IMR-90 (cell line): ENCODE results near the gene CAPZA1. TPM values are rescaled to one million over a fixed set of nuclear protein-coding genes. Genes with fewer than 3 reads are reported as not detected.

ENCODE experiments used
- ATAC-seq: fragments of 200-7000 bp; cut with Tn5 transposase; 2 replicates; pipeline ENCODE4 v1.9.1; 2020; ENCODE audit warnings: low read depth, mild to moderate bottlenecking, moderate library complexity
- BruUV-seq: library from RNA; stranded (reverse); fragments of 400-500 nt; replicated peaks from 2 replicates; lab custom pipeline; 2021; lab: Mats Ljungman, UMichigan
- CTCF ChIA-PET: fragments of 300-600 bp; formaldehyde crosslinking; extraction: SDS; loops from one replicate; lab custom pipeline; 2021; ENCODE audit warnings: antibody characterized with exemption; lab: Yijun Ruan, JAX
- POLR2A ChIA-PET: fragments of 300-600 bp; sonication (Branson Sonifier 250); formaldehyde crosslinking; loops from one replicate; lab custom pipeline; 2022; ENCODE audit warnings: antibody characterized with exemption; ENCODE audit not compliant: unreplicated experiment; lab: Charles Lee
- DNase-seq: peaks from one replicate; pipeline ENCODE4 v3.0.0; 2013
- H2AFZ ChIP-seq: replicated peaks from 2 replicates; pipeline ENCODE3; 2013; ENCODE audit warnings: low read length, mild to moderate bottlenecking; ENCODE audit not compliant: poor library complexity
- H2AK5ac ChIP-seq: 2 replicates; pipeline ENCODE4 v1.6.1; 2013; ENCODE audit warnings: low read depth, low read length, inconsistent platforms
- H2AK9ac ChIP-seq: replicated peaks from 2 replicates; pipeline ENCODE3; 2013; ENCODE audit warnings: mild to moderate bottlenecking, low read depth, low read length, moderate library complexity; ENCODE audit not compliant: poor library complexity
- H2BK120ac ChIP-seq: 2 replicates; pipeline ENCODE4 v1.6.1; 2013; ENCODE audit warnings: low read depth, low read length, inconsistent platforms
- H2BK15ac ChIP-seq: 3 replicates; pipeline ENCODE4 v1.6.1; 2013; ENCODE audit warnings: low read depth, low read length, inconsistent platforms
- H2BK20ac ChIP-seq: 2 replicates; pipeline ENCODE4 v1.6.1; 2013; ENCODE audit warnings: low read depth, mild to moderate bottlenecking, inconsistent platforms, low read length, moderate library complexity
- H2BK5ac ChIP-seq: 2 replicates; pipeline ENCODE4 v1.6.1; 2013; ENCODE audit warnings: mild to moderate bottlenecking, low read depth, low read length, inconsistent platforms; ENCODE audit not compliant: poor library complexity, severe bottlenecking
- H3K14ac ChIP-seq: replicated peaks from 2 replicates; pipeline ENCODE4 v1.6.1; 2013; ENCODE audit warnings: low read depth, low read length, inconsistent platforms
- H3K18ac ChIP-seq: 2 replicates; pipeline ENCODE4 v1.6.1; 2013; ENCODE audit warnings: low read depth, low read length, control low read depth
- H3K23ac ChIP-seq: 2 replicates; pipeline ENCODE4 v1.6.1; 2013; ENCODE audit warnings: low read depth, low read length, inconsistent platforms
- H3K27ac ChIP-seq: 2 replicates; pipeline ENCODE4 v1.5.1; 2013; ENCODE audit warnings: mild to moderate bottlenecking, control low read depth, low read length; ENCODE audit not compliant: insufficient read depth
- H3K27me3 ChIP-seq: 2 replicates; pipeline ENCODE4 v1.6.1; 2013; ENCODE audit warnings: low read length; ENCODE audit not compliant: control insufficient read depth, insufficient read depth
- H3K36me3 ChIP-seq: 2 replicates; pipeline ENCODE4 v1.6.1; 2013; ENCODE audit warnings: low read length, mixed read lengths; ENCODE audit not compliant: control insufficient read depth, insufficient read depth
- H3K4ac ChIP-seq: 2 replicates; pipeline ENCODE4 v1.6.1; 2013; ENCODE audit warnings: low read depth, low read length, inconsistent platforms
- H3K4me1 ChIP-seq: 2 replicates; pipeline ENCODE4 v1.6.1; 2013; ENCODE audit warnings: low read length, mixed read lengths; ENCODE audit not compliant: control insufficient read depth, insufficient read depth
- H3K4me2 ChIP-seq: 2 replicates; pipeline ENCODE4 v1.6.1; 2013; ENCODE audit warnings: low read depth, mild to moderate bottlenecking, control low read depth, low read length, moderate library complexity
- H3K4me3 ChIP-seq: 2 replicates; pipeline ENCODE4 v1.5.1; 2013; ENCODE audit warnings: low read depth, mild to moderate bottlenecking, control low read depth, low read length, moderate library complexity; ENCODE audit not compliant: insufficient read depth
- H3K56ac ChIP-seq: 2 replicates; pipeline ENCODE4 v1.6.1; 2013; ENCODE audit warnings: low read length, inconsistent platforms; ENCODE audit not compliant: insufficient read depth; ENCODE audit errors: extremely low read depth
- H3K79me1 ChIP-seq, 2 experiments: 2 replicates each; pipeline ENCODE4 v1.6.1; 2013; ENCODE audit warnings: low read length in 2 of 2, inconsistent platforms in 1 of 2, low read depth in 1 of 2
- H3K9ac ChIP-seq: 2 replicates; pipeline ENCODE4 v1.6.1; 2013; ENCODE audit warnings: low read depth, low read length, control low read depth
- H3K9me1 ChIP-seq: 2 replicates; pipeline ENCODE4 v1.6.1; 2013; ENCODE audit warnings: low read length, inconsistent platforms; ENCODE audit not compliant: insufficient read depth
- H3K9me3 ChIP-seq: 2 replicates; pipeline ENCODE4 v1.6.1; 2013; ENCODE audit warnings: low read length; ENCODE audit not compliant: control insufficient read depth, insufficient read depth
- H4K20me1 ChIP-seq: 2 replicates; pipeline ENCODE4 v1.6.1; 2013; ENCODE audit warnings: low read length, inconsistent platforms; ENCODE audit not compliant: insufficient read depth
- H4K5ac ChIP-seq: 2 replicates; pipeline ENCODE4 v1.6.1; 2013; ENCODE audit warnings: mild to moderate bottlenecking, low read depth, low read length, control low read depth
- H4K8ac ChIP-seq, 2 experiments: 2 replicates each; pipeline ENCODE4 v1.6.1; 2013; ENCODE audit warnings: low read depth in 2 of 2, low read length in 2 of 2, control low read depth in 1 of 2, inconsistent platforms in 1 of 2
- H4K91ac ChIP-seq: 2 replicates; pipeline ENCODE4 v1.6.1; 2013; ENCODE audit warnings: low read depth, low read length, inconsistent platforms; ENCODE audit not compliant: insufficient read depth
- BHLHE40 ChIP-seq: fragments of 150-350 bp; IDR thresholded peaks from 2 replicates; pipeline ENCODE4 v1.6.1; 2016; ENCODE audit warnings: mild to moderate bottlenecking, low read depth, low read length
- CEBPB ChIP-seq: IDR thresholded peaks from 2 replicates; pipeline ENCODE4 v1.6.1; 2012; ENCODE audit warnings: low read depth, low read length, improper control_type of control experiment
- MAZ ChIP-seq: IDR thresholded peaks from 2 replicates; pipeline ENCODE4 v1.6.1; 2012; ENCODE audit warnings: low read depth, mild to moderate bottlenecking, low read length, improper control_type of control experiment, moderate library complexity, borderline replicate concordance
- POLR2A ChIP-seq: IDR thresholded peaks from 2 replicates; pipeline ENCODE4 v1.6.1; 2012; ENCODE audit warnings: mild to moderate bottlenecking, low read depth, low read length
- RAD21 ChIP-seq: IDR thresholded peaks from 2 replicates; pipeline ENCODE4 v1.6.1; 2012; ENCODE audit warnings: low read length, improper control_type of control experiment
- WGBS, 2 experiments: methylation state at CpG; one replicate each; pipeline versions ENCODE4 v1.1.5 to v1.1.7; 2013; ENCODE audit warnings: missing lambda C conversion rate in 2 of 2; ENCODE audit not compliant: insufficient read length in 1 of 2; ENCODE audit errors: extremely low coverage in 2 of 2; 5-methylcytosine and 5-hydroxymethylcytosine counted together
- dilution Hi-C: fragments of 300-500 bp; cut with HindIII; formaldehyde crosslinking; loops from one replicate; pipeline ENCODE4 v1.14.3; 2018; ENCODE audit warnings: low sequenced_read_pairs; ENCODE audit not compliant: unreplicated experiment
- in situ Hi-C: fragments of 300-500 bp; cut with MboI; formaldehyde crosslinking; loops from 3 replicates; pipeline ENCODE4 v1.14.3; 2019; ENCODE audit warnings: low sequenced_read_pairs, inconsistent platforms, mixed read lengths
- intact Hi-C: fragments of 100-400 bp; cut with micrococcal nuclease; formaldehyde crosslinking; loops from 2 replicates; pipeline ENCODE4 v1.10.0; 2022
- polyA plus RNA-seq, 3 experiments: library from polyadenylated mRNA; depleted of rRNA; stranded (reverse); fragments of >200 nt; gene quantifications; 2 replicates each; pipeline ENCODE4 v1.2.3, GENCODE V29; 2012; ENCODE audit warnings: low replicate concordance in 1 of 3
- total RNA-seq: library from RNA; depleted of rRNA; stranded (reverse); fragments of >200 nt; gene quantifications from 2 replicates; pipeline ENCODE4 v1.2.3, GENCODE V29; 2012

The CAPZA1 gene
- total and polyA plus RNA-seq, 2 of the 4 experiments (the other 2 are of a cell fraction), result 108 to 262 TPM

GRCh38 chr1:112673592-112674439 lies 54.2 kb downstream of the CAPZA1 start (continued):
- no peak for TF ChIP-seq BHLHE40

GRCh38 chr1:112674440-112674985 lies 54.9 kb downstream of the CAPZA1 start, which contains the start of gene MOV10:
TSS of gene MOV10 (plus strand) at chr1:112674659. CDS start at chr1:112674913, 254 bp downstream.
- Histone ChIP-seq H3K4ac (peak within 1 kb of the TSS; percentile 86), H3K9me1 (no peaks in the 10 kb centered on the region), H2BK15ac (peak within 1 kb of the TSS; percentile 53; the same call in 1 of the 3 replicates), H4K8ac (peak within 1 kb of the TSS; percentile 81 to 82), H4K20me1 (no peaks in the 10 kb centered on the region; the same call in 1 of the 2 replicates), H3K18ac (peak within 1 kb of the TSS; percentile 75), H3K36me3 (peaks cover 2% of the 10 kb centered on the region; the same call in 1 of the 2 replicates), H2BK120ac (peak within 1 kb of the TSS; percentile 78), H2BK20ac (no peak within 1 kb of the TSS), H2AFZ (peak within 1 kb of the TSS; percentile 95), H3K23ac (peak within 1 kb of the TSS; percentile 95), H3K4me2 (peak within 1 kb of the TSS; percentile 96), H3K4me1 (peaks cover 2% of the 10 kb centered on the region; the same call in 1 of the 2 replicates), H3K4me3 (peak within 1 kb of the TSS; percentile 71), H4K5ac (peak within 1 kb of the TSS; percentile 82), H3K27me3 (no peaks in the 10 kb centered on the region), H3K79me1 (peaks cover 30 to 63% of the 10 kb centered on the region in 2 experiments), H3K27ac (peak within 1 kb of the TSS; percentile 97), H4K91ac (peak within 1 kb of the TSS; percentile 88), H2AK9ac (peak within 1 kb of the TSS; percentile 94), H3K56ac (peak within 1 kb of the TSS; percentile 90), H2BK5ac (peak within 1 kb of the TSS; percentile 86), H3K9me3 (no peaks in the 10 kb centered on the region), H3K9ac (peak within 1 kb of the TSS; percentile 89), H3K14ac (peak within 1 kb of the TSS; percentile 95), H2AK5ac (peak within 1 kb of the TSS; percentile 62)
- 0% methylated on average over 10 of the region's 30 CpGs; no CpG with 5 or more reads in 1 of the 2 experiments for WGBS, 2 experiments
- in situ Hi-C loops (no loop called here), intact Hi-C loops (loop anchor here (1.0 to 5.0 kb wide), 4 partner anchors 26 to 283 kb away; partner anchors contain the start of genes CAPZA1 and ST7L), dilution Hi-C loops (no loop called here)
- POLR2A ChIA-PET, result interaction anchor here (0.8 to 1.0 kb wide), 2 partner anchors 31 to 56 kb away, joined by 3 read pairs; partner anchors contain the start of gene ST7L
- ATAC-seq, result peak; percentile 71
- no TSS peak for BruUV-seq
- peak; percentile 57 for TF ChIP-seq MAZ
- TF ChIP-seq CEBPB, result no peak
- no peak; the same call in 1 of the 2 replicates for TF ChIP-seq RAD21
- peak; percentile 10; the same call in 1 of the 2 replicates for TF ChIP-seq POLR2A
- CTCF ChIA-PET, result interaction anchor here (0.6 to 1.9 kb wide), 9 partner anchors 11 to 303 kb away, joined by 3 to 8 read pairs (median 5); no protein-coding TSS in a partner anchor
- DNase-seq, result peak; percentile 67
